Keratinocyte (primary cell): ENCODE results near the gene LILRB1. TPM values are rescaled to one million over a fixed set of nuclear protein-coding genes. Genes with fewer than 3 reads are reported as not detected.
"Not testable (repeated sequence)": the region's sequence is repeated elsewhere in the genome, so short reads cannot be mapped to it uniquely, and the experiment has no call there.

Experiments used
- DNase-seq: peaks from one replicate; pipeline ENCODE4 v3.0.0-alpha.2; 2011; ENCODE audit warnings: low read depth, missing footprints, low spot score
- FAIRE-seq: peaks from 2 replicates; lab custom pipeline; 2011; peaks lifted over from hg19 to GRCh38; lab: Jason Lieb, UNC
- H2AFZ ChIP-seq: 2 replicates; pipeline ENCODE4 v1.6.0; 2012; ENCODE audit warnings: low read length, control low read depth, inconsistent platforms; ENCODE audit not compliant: control insufficient read depth
- H3K27ac ChIP-seq: 2 replicates; pipeline ENCODE4 v1.5.1; 2011; ENCODE audit warnings: low read length; ENCODE audit not compliant: control insufficient read depth, insufficient read depth
- H3K27me3 ChIP-seq: 3 replicates; pipeline ENCODE4 v1.6.0; 2011; ENCODE audit warnings: low read length; ENCODE audit not compliant: control insufficient read depth, insufficient read depth; ENCODE audit errors: extremely low read depth
- H3K36me3 ChIP-seq, 2 experiments: 2 replicates in 1 of 2; 3 replicates in 1 of 2; pipeline ENCODE4 v1.5.1; 2011; ENCODE audit warnings: low read length in 2 of 2, mild to moderate bottlenecking in 1 of 2; ENCODE audit not compliant: control insufficient read depth in 2 of 2, insufficient read depth in 2 of 2; ENCODE audit errors: extremely low read depth in 1 of 2
- H3K4me1 ChIP-seq: 3 replicates; pipeline ENCODE4 v1.5.1; 2011; ENCODE audit warnings: low read length; ENCODE audit not compliant: control insufficient read depth, insufficient read depth; ENCODE audit errors: extremely low read depth
- H3K4me2 ChIP-seq: 3 replicates; pipeline ENCODE4 v1.6.0; 2011; ENCODE audit warnings: low read depth, low read length; ENCODE audit not compliant: control insufficient read depth, insufficient read depth; ENCODE audit errors: extremely low read depth
- H3K4me3 ChIP-seq, 3 experiments: fragments of 200-600 bp in 1 of 3; sonication (generic) in 1 of 3; 2 replicates in 2 of 3; 3 replicates in 1 of 3; pipeline ENCODE4 v1.5.1; 2011 to 2016; ENCODE audit warnings: low read length in 3 of 3, mild to moderate bottlenecking in 3 of 3, control low read depth in 2 of 3, inconsistent platforms in 1 of 3, low read depth in 1 of 3, mixed read lengths in 1 of 3, mixed run types in 1 of 3, moderate library complexity in 1 of 3; ENCODE audit not compliant: control insufficient read depth in 2 of 3, insufficient read depth in 2 of 3; ENCODE audit errors: extremely low read depth in 1 of 3
- H3K79me2 ChIP-seq: 2 replicates; pipeline ENCODE4 v1.6.0; 2012; ENCODE audit warnings: low read length; ENCODE audit not compliant: control insufficient read depth, insufficient read depth
- H3K9ac ChIP-seq: 3 replicates; pipeline ENCODE4 v1.6.0; 2011; ENCODE audit warnings: low read length; ENCODE audit not compliant: control insufficient read depth, insufficient read depth; ENCODE audit errors: extremely low read depth
- H3K9me1 ChIP-seq: 3 replicates; pipeline ENCODE4 v1.6.0; 2011; ENCODE audit warnings: low read length; ENCODE audit not compliant: control insufficient read depth, insufficient read depth; ENCODE audit errors: extremely low read depth
- H3K9me3 ChIP-seq: 2 replicates; pipeline ENCODE4 v1.5.1; 2012; ENCODE audit warnings: low read depth, low read length; ENCODE audit not compliant: control insufficient read depth
- H4K20me1 ChIP-seq: 3 replicates; pipeline ENCODE4 v1.6.0; 2011; ENCODE audit warnings: low read length; ENCODE audit not compliant: control insufficient read depth, insufficient read depth; ENCODE audit errors: extremely low read depth
- CTCF ChIP-seq, 3 experiments: IDR thresholded peaks in 1 of 3; conservative IDR thresholded peaks in 1 of 3; optimal IDR thresholded peaks in 1 of 3; 2 replicates in 2 of 3; 3 replicates in 1 of 3; pipeline versions ENCODE3 to v1.5.1; 2011; ENCODE audit warnings: low read length in 3 of 3, mild to moderate bottlenecking in 3 of 3, moderate library complexity in 2 of 3, control low read depth in 1 of 3, inconsistent platforms in 1 of 3; ENCODE audit not compliant: insufficient read depth in 2 of 3; ENCODE audit errors: extremely low read depth in 1 of 3
- EZH2 ChIP-seq: IDR thresholded peaks from one replicate; pipeline ENCODE4 v1.6.1; 2012; ENCODE audit warnings: inconsistent platforms, mild to moderate bottlenecking, low read length, moderate library complexity
- dilution Hi-C: fragments of 300-500 bp; cut with MboI; formaldehyde crosslinking; loops from one replicate; pipeline ENCODE4 v1.7.0; 2020; ENCODE audit warnings: low sequenced_read_pairs; ENCODE audit not compliant: extremely low pct_ligation_motif_present
- polyA minus RNA-seq, 3 experiments: library from RNA; depleted of rRNA, polyadenylated mRNA; stranded (reverse); fragments of >200 nt; gene quantifications; 1 replicate in 1 of 3; 2 replicates in 1 of 3; 3 replicates in 1 of 3; pipeline ENCODE4 v1.2.3, GENCODE V29; 2011
- polyA plus RNA-seq, 5 experiments: library from polyadenylated mRNA; depleted of rRNA in 3 of 5; stranded (reverse) in 3 of 5; stranded (forward) in 1 of 5; unstranded in 1 of 5; fragments of >200 nt; gene quantifications; 1 replicate in 1 of 5; 2 replicates in 3 of 5; 3 replicates in 1 of 5; pipeline versions ENCODE4 v1.2.1 to v1.2.3, GENCODE V29; 2011 to 2012; ENCODE audit warnings: missing spikeins in 2 of 5, low read depth in 1 of 5, low replicate concordance in 1 of 5

LILRB1 gene
- polyA plus RNA-seq (not detected in 3 replicates), polyA minus RNA-seq (not detected in 3 replicates)
- polyA plus RNA-seq (2011; ENCODE audit: low read depth) = not detected
- not detected in 2 replicates for polyA plus RNA-seq (2011; cell fraction: cytosol; rRNA removed)
- polyA plus RNA-seq (2011; cell fraction: nucleus; rRNA removed) = not detected in 2 replicates
- polyA plus RNA-seq (2012; ENCODE audit: low replicate concordance) = not detected in 2 replicates
- not detected for polyA minus RNA-seq (2011; cell fraction: cytosol; rRNA and poly(A)+ RNA removed)
- polyA minus RNA-seq (2011; cell fraction: nucleus; rRNA and poly(A)+ RNA removed) = not detected in 2 replicates

GRCh38 chr19:54630262-54630661 lies at the start of gene LILRB1:
TSS of gene LILRB1 (plus strand) at chr19:54630484. CDS start at chr19:54631074, 590 bp downstream.
- H3K9me1 ChIP-seq, FAIRE-seq, dilution Hi-C loops, H3K4me1 ChIP-seq, H3K4me2 ChIP-seq, H3K9me3 ChIP-seq, H3K9ac ChIP-seq, H3K27me3 ChIP-seq, H3K27ac ChIP-seq, H4K20me1 ChIP-seq, H3K36me3 ChIP-seq, H2AFZ ChIP-seq, H3K4me3 ChIP-seq, DNase-seq, H3K79me2 ChIP-seq: not testable (repeated sequence)

- no peak overlapping the region for H3K9ac ChIP-seq
- no peak overlapping the region for H3K4me3 ChIP-seq
- no peak overlapping the region for H2AFZ ChIP-seq
- no peaks in the 10 kb centered on the region for H3K4me1 ChIP-seq
- dilution Hi-C loops = no loop called here
- TF ChIP-seq CTCF (optimal IDR thresholded peaks at IDR 0.05 in 1 of 3, IDR thresholded peaks at IDR 0.05 in 1 of 3, conservative IDR thresholded peaks at IDR 0.05 in 1 of 3; ENCODE audit: extremely low read depth in 1 of 3, insufficient read depth in 2 of 3, low read length in 3 of 3) (no peak), EZH2 (no peak)
- H3K27me3 ChIP-seq = no peaks in the 10 kb centered on the region
- FAIRE-seq (no peak), DNase-seq (no peak)
- no peak overlapping the region for H3K27ac ChIP-seq
- H3K36me3 ChIP-seq = no peaks in the 10 kb centered on the region
- no peak overlapping the region for H3K4me2 ChIP-seq
- H4K20me1 ChIP-seq = no peaks in the 10 kb centered on the region
- H3K9me1 ChIP-seq = no peaks in the 10 kb centered on the region
- H3K79me2 ChIP-seq = no peaks in the 10 kb centered on the region
- H3K9me3 ChIP-seq = peaks cover 3% of the 10 kb centered on the region
These were observed 43.9 kb upstream of the LILRB1 start for GRCh38 chr19:54586397-54586796.

GRCh38 chr19:54587026-54587425 lies 43.3 kb upstream of the LILRB1 start:
- Histone ChIP-seq H3K9ac (no peak overlapping the region), H4K20me1 (no peaks in the 10 kb centered on the region), H2AFZ (no peak overlapping the region), H3K4me1 (no peaks in the 10 kb centered on the region), H3K36me3 (no peaks in the 10 kb centered on the region), H3K9me1 (no peaks in the 10 kb centered on the region), H3K4me3 (no peak overlapping the region), H3K9me3 (peaks cover 3% of the 10 kb centered on the region), H3K27ac (no peak overlapping the region), H3K79me2 (no peaks in the 10 kb centered on the region), H3K27me3 (no peaks in the 10 kb centered on the region), H3K4me2 (no peak overlapping the region)
- FAIRE-seq (no peak), DNase-seq (no peak)
- TF ChIP-seq EZH2 (no peak), CTCF (optimal IDR thresholded peaks at IDR 0.05 in 1 of 3, IDR thresholded peaks at IDR 0.05 in 1 of 3, conservative IDR thresholded peaks at IDR 0.05 in 1 of 3; ENCODE audit: extremely low read depth in 1 of 3, insufficient read depth in 2 of 3, low read length in 3 of 3) (no peak)
- dilution Hi-C loops = no loop called here

- H3K9me3 ChIP-seq, H3K36me3 ChIP-seq, H3K79me2 ChIP-seq, H3K27me3 ChIP-seq, H4K20me1 ChIP-seq, H2AFZ ChIP-seq, H3K4me1 ChIP-seq, DNase-seq, dilution Hi-C loops, H3K9me1 ChIP-seq, H3K4me3 ChIP-seq, H3K27ac ChIP-seq, H3K4me2 ChIP-seq, H3K9ac ChIP-seq, FAIRE-seq: not testable (repeated sequence)
These were observed 36.8 kb upstream of the LILRB1 start, which contains the start of gene LILRA1 for GRCh38 chr19:54593445-54593844. TSS of gene LILRA1 (plus strand) at chr19:54593632. CDS start at chr19:54594245, 613 bp downstream.
